Measurements from ENCODE around the gene INSIG2. TPM values are rescaled to one million over a fixed set of nuclear protein-coding genes. Genes with fewer than 3 reads are reported as not detected.

INSIG2 gene
- polyA plus RNA-seq, 4 donors, result 13.3 to 34.5 (median 15.9) TPM

DNA sequence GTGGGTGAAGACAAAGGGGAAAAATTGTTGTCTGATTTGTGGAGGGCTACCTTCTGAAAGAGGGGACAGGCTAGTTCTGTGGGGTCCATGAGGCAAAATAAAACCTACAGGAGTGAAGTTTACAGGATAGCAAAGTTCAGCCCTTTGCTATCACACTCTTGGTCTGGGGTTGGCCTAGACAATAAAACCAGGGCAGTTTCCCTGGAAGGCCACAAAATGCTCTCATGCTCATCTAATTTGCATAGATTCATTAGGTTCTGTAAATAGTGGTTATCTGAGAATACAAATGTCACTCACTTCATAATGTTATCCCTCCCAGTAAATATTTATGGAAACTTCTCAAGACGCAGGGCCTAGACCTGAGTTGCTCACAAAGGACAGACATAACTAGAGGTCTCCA is 63.6 kb downstream of the INSIG2 start:
- no peaks in the 10 kb centered on the region for H3K27me3 ChIP-seq (ENCODE audit: control insufficient read depth in 3 of 3, insufficient read depth in 3 of 3, low read length in 3 of 3)
- no peak overlapping the region for H3K4me3 ChIP-seq (ENCODE audit: low read depth in 1 of 3, low read length in 3 of 3)
- WGBS, 3 donors, result 73 to 90% (median 85%) methylated on average over 1 of the region's 1 CpG
- H3K27ac ChIP-seq (ENCODE audit: low read depth in 1 of 3, low read length in 2 of 3), result no peak overlapping the region
- no peaks in the 10 kb centered on the region for H3K36me3 ChIP-seq (ENCODE audit: control insufficient read depth in 3 of 3, insufficient read depth in 2 of 3, low read depth in 1 of 3, low read length in 3 of 3)
- peaks cover 0 to 5% (median under 1%) of the 10 kb centered on the region in 3 donors for H3K4me1 ChIP-seq (ENCODE audit: control insufficient read depth in 3 of 3, insufficient read depth in 2 of 3, low read depth in 1 of 3, low read length in 2 of 3)
- H3K9me3 ChIP-seq (ENCODE audit: control insufficient read depth in 2 of 2, insufficient read depth in 1 of 2, low read depth in 1 of 2, low read length in 1 of 2), result peaks cover 0 to 2% of the 10 kb centered on the region in 2 donors
- FAIRE-seq (no peak), DNase-seq (no peak)

DNA sequence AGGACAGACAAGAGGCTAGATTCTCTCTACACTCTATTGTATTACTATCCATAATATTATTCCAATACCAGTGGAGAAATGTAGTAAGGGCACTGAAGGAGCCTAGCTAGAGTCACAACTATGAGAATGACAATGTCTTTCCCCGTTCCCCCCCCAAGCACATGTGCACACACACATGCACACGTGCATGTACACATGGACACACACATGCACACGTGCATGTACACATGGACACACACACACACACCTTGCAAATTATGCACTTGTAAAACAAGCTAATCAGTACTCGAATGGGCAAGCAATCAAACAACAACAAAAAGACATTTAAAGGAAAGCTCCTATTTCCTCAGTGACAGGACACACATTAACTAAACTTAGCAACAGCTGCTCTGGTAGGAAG is 65.2 kb downstream of the INSIG2 start:
- no peaks in the 10 kb centered on the region for H3K4me1 ChIP-seq (ENCODE audit: control insufficient read depth in 3 of 3, insufficient read depth in 2 of 3, low read depth in 1 of 3, low read length in 2 of 3)
- FAIRE-seq (no peak), DNase-seq (no peak)
- no peaks in the 10 kb centered on the region for H3K27me3 ChIP-seq (ENCODE audit: control insufficient read depth in 3 of 3, insufficient read depth in 3 of 3, low read length in 3 of 3)
- no peak overlapping the region for H3K27ac ChIP-seq (ENCODE audit: low read depth in 1 of 3, low read length in 2 of 3)
- H3K9me3 ChIP-seq (ENCODE audit: control insufficient read depth in 2 of 2, insufficient read depth in 1 of 2, low read depth in 1 of 2, low read length in 1 of 2), result no peaks in the 10 kb centered on the region
- 55 to 70% (median 66%) methylated on average over 4 of the region's 4 CpGs for WGBS, 3 donors
- H3K36me3 ChIP-seq (ENCODE audit: control insufficient read depth in 3 of 3, insufficient read depth in 2 of 3, low read depth in 1 of 3, low read length in 3 of 3), result no peaks in the 10 kb centered on the region
- H3K4me3 ChIP-seq (ENCODE audit: low read depth in 1 of 3, low read length in 3 of 3), result no peak overlapping the region

DNA sequence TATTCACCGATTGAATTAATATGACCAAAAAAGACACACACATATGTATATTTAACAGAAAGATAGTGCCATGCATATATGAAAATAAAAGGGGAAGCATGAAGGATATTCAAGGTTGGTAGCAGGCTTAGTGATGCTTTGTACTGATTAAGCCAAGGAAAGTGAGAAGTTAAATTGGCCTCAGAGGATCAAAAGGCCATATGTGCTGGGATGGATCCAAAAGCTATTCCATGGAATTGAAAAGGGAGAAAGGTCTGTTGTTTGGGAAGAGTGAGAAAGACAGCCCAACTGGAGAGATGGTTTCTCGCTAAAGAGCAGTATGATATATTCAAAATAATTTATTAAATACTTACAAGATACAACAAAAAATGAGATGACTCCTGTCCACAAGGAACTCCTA is 65.9 kb downstream of the INSIG2 start:
- FAIRE-seq, result no peak
- Histone ChIP-seq H3K27ac (ENCODE audit: low read depth in 1 of 3, low read length in 2 of 3) (no peak overlapping the region), H3K27me3 (ENCODE audit: control insufficient read depth in 3 of 3, insufficient read depth in 3 of 3, low read length in 3 of 3) (no peaks in the 10 kb centered on the region), H3K9me3 (ENCODE audit: control insufficient read depth in 2 of 2, insufficient read depth in 1 of 2, low read depth in 1 of 2, low read length in 1 of 2) (no peaks in the 10 kb centered on the region), H3K4me1 (ENCODE audit: control insufficient read depth in 3 of 3, insufficient read depth in 2 of 3, low read depth in 1 of 3, low read length in 2 of 3) (no peaks in the 10 kb centered on the region), H3K36me3 (ENCODE audit: control insufficient read depth in 3 of 3, insufficient read depth in 2 of 3, low read depth in 1 of 3, low read length in 3 of 3) (no peaks in the 10 kb centered on the region), H3K4me3 (ENCODE audit: low read depth in 1 of 3, low read length in 3 of 3) (no peak overlapping the region)
- WGBS, 3 donors, result 93 to 94% (median 93%) methylated on average over 2 of the region's 2 CpGs
- DNase-seq, result no peak

Other genes with a start within 250 kb of the INSIG2 start
- gene CCDC93, start 74.4 kb upstream of the INSIG2 start, polyA plus RNA-seq, result 10 to 100 TPM in 3 of 4 donors, 1 to 10 TPM in 1; 7.2 to 44.0 (median 12.0) TPM

All from small intestine (tissue), 7 donors.